ENCODE results near the gene MAJIN. TPM values are rescaled to one million over a fixed set of nuclear protein-coding genes. Genes with fewer than 3 reads are reported as not detected.
A peak's percentile ranks its signal among the peaks of the same experiment; 100 is the strongest.

Gene MAJIN, protein sequence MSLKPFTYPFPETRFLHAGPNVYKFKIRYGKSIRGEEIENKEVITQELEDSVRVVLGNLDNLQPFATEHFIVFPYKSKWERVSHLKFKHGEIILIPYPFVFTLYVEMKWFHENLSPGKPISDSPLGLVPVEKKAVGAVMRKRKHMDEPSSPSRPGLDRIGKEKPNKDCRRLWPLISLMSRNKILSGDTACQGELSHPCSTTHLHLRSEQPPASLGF
- total RNA-seq: not detected

- Histone ChIP-seq H3K27me3 (no peaks in the 10 kb centered on the region), H3K4me1 (peaks cover 10% of the 10 kb centered on the region), H3K27ac (no peak within 1 kb of the TSS), H3K36me3 (no peaks in the 10 kb centered on the region), H3K9me3 (no peaks in the 10 kb centered on the region), H3K4me3 (peak within 1 kb of the TSS; percentile 29 to 35)
- no peak for DNase-seq (ENCODE audit: extremely low spot score in 2 of 2)
- intact Hi-C loops (cut with DNase I): no loop called here
- TF ChIP-seq POLR2A (IDR thresholded peaks at IDR 0.05) (no peak), POLR2AphosphoS5 (IDR thresholded peaks at IDR 0.05; ENCODE audit: insufficient read depth in 1 of 2, low read depth in 1 of 2) (peak; percentile 47 to 75)
These were observed at the start of gene MAJIN for GRCh38 chr11:64971421-64972233. TSS of gene MAJIN (minus strand) at chr11:64972108. CDS start at chr11:64959405, 12,703 bp downstream.

DNA sequence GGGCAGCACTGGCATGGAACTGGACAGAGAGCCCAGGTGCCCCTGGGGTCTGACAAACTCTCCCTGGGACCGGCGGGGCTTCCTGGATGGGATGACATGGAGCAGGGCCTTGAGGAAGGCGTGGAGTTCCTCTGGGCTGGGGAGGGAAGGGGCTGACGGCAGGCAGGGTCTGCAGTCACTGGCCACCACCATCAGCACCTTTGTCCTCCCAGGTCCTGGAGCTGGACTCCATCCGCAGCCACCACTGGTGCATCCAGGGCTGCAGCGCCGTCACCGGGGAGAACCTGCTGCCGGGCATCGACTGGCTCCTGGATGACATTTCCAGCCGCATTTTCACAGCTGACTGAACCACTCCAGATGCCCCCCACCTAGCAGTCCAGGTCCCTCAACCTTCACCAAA is 49.6 kb upstream of the MAJIN start:
- Histone ChIP-seq H3K4me1 (peaks cover 2% of the 10 kb centered on the region), H3K4me3 (no peak overlapping the region), H3K27ac (no peak overlapping the region), H3K36me3 (peaks cover 0 to 23% of the 10 kb centered on the region in 2 donors), H3K27me3 (no peaks in the 10 kb centered on the region), H3K9me3 (no peaks in the 10 kb centered on the region)
- DNase-seq (ENCODE audit: extremely low spot score in 2 of 2): no peak
- TF ChIP-seq, protein P1, sequence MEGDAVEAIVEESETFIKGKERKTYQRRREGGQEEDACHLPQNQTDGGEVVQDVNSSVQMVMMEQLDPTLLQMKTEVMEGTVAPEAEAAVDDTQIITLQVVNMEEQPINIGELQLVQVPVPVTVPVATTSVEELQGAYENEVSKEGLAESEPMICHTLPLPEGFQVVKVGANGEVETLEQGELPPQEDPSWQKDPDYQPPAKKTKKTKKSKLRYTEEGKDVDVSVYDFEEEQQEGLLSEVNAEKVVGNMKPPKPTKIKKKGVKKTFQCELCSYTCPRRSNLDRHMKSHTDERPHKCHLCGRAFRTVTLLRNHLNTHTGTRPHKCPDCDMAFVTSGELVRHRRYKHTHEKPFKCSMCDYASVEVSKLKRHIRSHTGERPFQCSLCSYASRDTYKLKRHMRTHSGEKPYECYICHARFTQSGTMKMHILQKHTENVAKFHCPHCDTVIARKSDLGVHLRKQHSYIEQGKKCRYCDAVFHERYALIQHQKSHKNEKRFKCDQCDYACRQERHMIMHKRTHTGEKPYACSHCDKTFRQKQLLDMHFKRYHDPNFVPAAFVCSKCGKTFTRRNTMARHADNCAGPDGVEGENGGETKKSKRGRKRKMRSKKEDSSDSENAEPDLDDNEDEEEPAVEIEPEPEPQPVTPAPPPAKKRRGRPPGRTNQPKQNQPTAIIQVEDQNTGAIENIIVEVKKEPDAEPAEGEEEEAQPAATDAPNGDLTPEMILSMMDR (IDR thresholded peaks at IDR 0.05): no peak
- TF ChIP-seq POLR2A (IDR thresholded peaks at IDR 0.05): no peak
- TF ChIP-seq POLR2AphosphoS5 (IDR thresholded peaks at IDR 0.05; ENCODE audit: insufficient read depth in 1 of 2, low read depth in 1 of 2): no peak
- intact Hi-C loops (cut with DNase I): no loop called here

GRCh38 chr11:65021003-65021402 is 49.1 kb upstream of the MAJIN start:
- no peak overlapping the region for H3K4me3 ChIP-seq
- DNase-seq (ENCODE audit: extremely low spot score in 2 of 2): no peak
- no peak overlapping the region for H3K27ac ChIP-seq
- no peaks in the 10 kb centered on the region for H3K27me3 ChIP-seq
- intact Hi-C loops (cut with DNase I): no loop called here
- no peaks in the 10 kb centered on the region for H3K9me3 ChIP-seq
- peaks cover 0 to 23% of the 10 kb centered on the region in 2 donors for H3K36me3 ChIP-seq
- TF ChIP-seq, protein P1 (IDR thresholded peaks at IDR 0.05): no peak
- no peak for TF ChIP-seq POLR2A (IDR thresholded peaks at IDR 0.05)
- TF ChIP-seq POLR2AphosphoS5 (IDR thresholded peaks at IDR 0.05; ENCODE audit: insufficient read depth in 1 of 2, low read depth in 1 of 2): no peak
- H3K4me1 ChIP-seq: no peaks in the 10 kb centered on the region

GRCh38 chr11:65019824-65020223 is 47.9 kb upstream of the MAJIN start:
- no peak for DNase-seq (ENCODE audit: extremely low spot score in 2 of 2)
- no peaks in the 10 kb centered on the region for H3K9me3 ChIP-seq
- no peak overlapping the region for H3K27ac ChIP-seq
- intact Hi-C loops (cut with DNase I): no loop called here
- TF ChIP-seq, protein P1 (IDR thresholded peaks at IDR 0.05): no peak
- TF ChIP-seq POLR2A (IDR thresholded peaks at IDR 0.05) (no peak), POLR2AphosphoS5 (IDR thresholded peaks at IDR 0.05; ENCODE audit: insufficient read depth in 1 of 2, low read depth in 1 of 2) (no peak)
- H3K27me3 ChIP-seq: no peaks in the 10 kb centered on the region
- H3K4me1 ChIP-seq: peaks cover 8% of the 10 kb centered on the region
- H3K36me3 ChIP-seq: peaks cover 0 to 23% of the 10 kb centered on the region in 2 donors
- no peak overlapping the region for H3K4me3 ChIP-seq

- TF ChIP-seq, protein P1 (IDR thresholded peaks at IDR 0.05): no peak
- TF ChIP-seq POLR2AphosphoS5 (IDR thresholded peaks at IDR 0.05; ENCODE audit: insufficient read depth in 1 of 2, low read depth in 1 of 2): no peak
- TF ChIP-seq POLR2A (IDR thresholded peaks at IDR 0.05): no peak
- H3K36me3 ChIP-seq: peaks cover 0 to 23% of the 10 kb centered on the region in 2 donors
- H3K27me3 ChIP-seq: no peaks in the 10 kb centered on the region
- H3K27ac ChIP-seq: no peak overlapping the region
- H3K4me3 ChIP-seq: no peak overlapping the region
- H3K9me3 ChIP-seq: no peaks in the 10 kb centered on the region
- intact Hi-C loops (cut with DNase I): no loop called here
- DNase-seq (ENCODE audit: extremely low spot score in 2 of 2): no peak
- H3K4me1 ChIP-seq: peaks cover 17% of the 10 kb centered on the region
These were observed 46.0 kb upstream of the MAJIN start for GRCh38 chr11:65017937-65018336.
